ENCODE measurements around the gene LAMC1.

Gene LAMC1

DNA sequence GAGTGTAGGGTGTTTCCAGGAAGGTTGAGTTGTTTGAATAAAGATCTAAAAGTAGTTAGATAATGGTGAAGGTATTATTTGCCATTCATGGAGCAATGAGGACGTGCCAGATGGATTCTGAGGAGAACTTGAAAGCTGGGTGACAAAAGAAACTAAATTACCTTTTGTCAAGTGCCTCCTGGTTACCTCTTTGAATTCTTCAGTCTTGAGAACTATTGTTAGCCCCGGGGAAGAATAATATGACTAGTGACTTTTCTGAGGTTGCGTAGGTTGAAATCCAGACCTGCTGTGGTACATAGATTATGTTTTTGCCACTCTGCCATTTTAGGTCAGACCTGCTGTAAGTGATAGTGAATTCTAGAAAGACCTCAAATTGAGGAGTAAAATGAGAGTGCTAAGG is 11.5 kb downstream of the LAMC1 start:
- Mint-ChIP-seq H3K4me1 (peaks cover 58% of the 10 kb centered on the region), H3K27me3 (ENCODE audit: low read depth, poor library complexity) (no peaks in the 10 kb centered on the region), H3K27ac (peak overlapping the region; percentile 60), H3K4me3 (no peak overlapping the region), H3K36me3 (ENCODE audit: low read depth) (peaks cover 40% of the 10 kb centered on the region), H3K9me3 (no peaks in the 10 kb centered on the region)
- no peak for DNase-seq
- no peak for TF ChIP-seq CTCF (IDR thresholded peaks at IDR 0.05)

DNA sequence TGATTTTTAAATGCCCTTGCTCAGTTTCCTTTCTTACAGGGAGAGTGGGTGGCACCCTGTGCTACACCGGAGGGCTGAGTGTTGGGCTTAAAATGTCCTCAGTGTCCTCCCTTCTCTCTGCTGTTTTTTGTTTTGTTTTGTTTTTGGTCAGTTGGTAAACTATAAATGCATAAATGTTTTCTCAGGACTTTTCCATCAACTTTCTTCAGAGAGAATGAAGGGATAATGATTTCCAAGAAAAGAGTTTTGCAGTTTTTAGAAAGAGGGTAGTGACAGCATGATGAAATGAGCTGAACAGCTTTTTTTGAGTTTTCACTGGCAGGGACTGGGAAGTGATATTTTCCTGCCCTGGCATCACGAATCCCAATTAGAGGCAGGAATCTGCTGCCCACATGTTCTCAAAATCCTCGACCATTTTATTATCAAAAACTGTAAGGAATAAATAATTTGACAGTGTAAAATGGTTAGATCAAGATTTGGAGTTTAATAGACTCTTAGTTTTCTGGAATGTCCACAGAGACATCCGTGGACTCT is 15.2 kb downstream of the LAMC1 start:
- no peak overlapping the region for H3K27ac Mint-ChIP-seq
- peaks cover 76% of the 10 kb centered on the region for H3K4me1 Mint-ChIP-seq
- peaks cover 34% of the 10 kb centered on the region for H3K36me3 Mint-ChIP-seq (ENCODE audit: low read depth)
- DNase-seq, result no peak
- peak overlapping the region; percentile 16 for H3K4me3 Mint-ChIP-seq
- no peak for TF ChIP-seq CTCF (IDR thresholded peaks at IDR 0.05)
- no peaks in the 10 kb centered on the region for H3K27me3 Mint-ChIP-seq (ENCODE audit: low read depth, poor library complexity)
- no peaks in the 10 kb centered on the region for H3K9me3 Mint-ChIP-seq

GRCh38 chr1:183038913-183039312 is 15.7 kb downstream of the LAMC1 start:
- Mint-ChIP-seq H3K27ac (no peak overlapping the region), H3K9me3 (no peaks in the 10 kb centered on the region), H3K4me3 (peak overlapping the region; percentile 17), H3K36me3 (ENCODE audit: low read depth) (peaks cover 30% of the 10 kb centered on the region), H3K4me1 (peaks cover 80% of the 10 kb centered on the region), H3K27me3 (ENCODE audit: low read depth, poor library complexity) (no peaks in the 10 kb centered on the region)
- no peak for DNase-seq
- TF ChIP-seq CTCF (IDR thresholded peaks at IDR 0.05), result no peak

DNA sequence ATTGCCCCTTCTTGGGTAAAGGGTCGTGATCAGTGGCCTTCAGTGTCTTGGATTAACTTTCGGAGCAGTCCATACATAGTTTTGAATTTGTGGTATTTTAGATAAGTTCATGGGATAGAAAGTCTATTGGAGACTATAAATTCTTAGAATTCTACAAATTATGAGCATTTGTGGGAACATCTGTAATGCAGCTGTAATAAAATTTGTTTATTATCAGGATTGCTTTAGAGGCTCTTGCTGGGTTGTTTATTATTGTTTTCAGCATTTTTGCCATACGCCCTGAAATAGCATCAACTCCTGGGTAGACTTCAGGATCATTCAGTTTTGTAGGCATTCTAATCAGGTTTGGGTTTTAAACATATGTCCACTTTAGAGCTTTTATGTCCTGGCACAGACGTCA is 16.1 kb downstream of the LAMC1 start:
- Mint-ChIP-seq H3K9me3 (no peaks in the 10 kb centered on the region), H3K4me3 (peak overlapping the region; percentile 17), H3K4me1 (peaks cover 84% of the 10 kb centered on the region), H3K27ac (no peak overlapping the region), H3K36me3 (ENCODE audit: low read depth) (peaks cover 27% of the 10 kb centered on the region), H3K27me3 (ENCODE audit: low read depth, poor library complexity) (no peaks in the 10 kb centered on the region)
- no peak for TF ChIP-seq CTCF (IDR thresholded peaks at IDR 0.05)
- no peak for DNase-seq

DNA sequence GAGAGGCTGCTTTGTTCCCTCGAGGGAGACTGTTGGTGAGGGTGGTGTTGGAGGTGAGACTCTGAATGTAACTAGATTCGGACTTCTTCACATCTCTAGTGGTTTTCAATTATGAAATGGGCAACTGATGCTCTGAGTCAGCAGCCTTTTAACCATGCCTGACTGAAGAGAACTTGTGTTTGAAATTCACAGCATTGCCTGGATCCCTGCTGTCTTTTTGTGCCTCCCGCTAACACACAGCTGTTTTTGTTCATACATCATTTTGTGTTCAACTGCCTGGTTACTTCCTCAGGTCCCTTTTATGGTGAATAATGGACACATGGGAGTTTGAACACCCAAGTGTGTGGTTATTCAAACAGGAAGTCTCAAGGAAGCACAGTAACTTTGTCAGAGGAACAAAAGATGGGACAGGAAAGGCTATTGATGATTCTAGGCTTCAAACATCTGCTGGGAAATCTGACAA is 16.8 kb downstream of the LAMC1 start:
- peak overlapping the region; percentile 41 for H3K4me3 Mint-ChIP-seq
- peaks cover 85% of the 10 kb centered on the region for H3K4me1 Mint-ChIP-seq
- no peaks in the 10 kb centered on the region for H3K9me3 Mint-ChIP-seq
- TF ChIP-seq CTCF (IDR thresholded peaks at IDR 0.05), result no peak
- no peak for DNase-seq
- no peaks in the 10 kb centered on the region for H3K27me3 Mint-ChIP-seq (ENCODE audit: low read depth, poor library complexity)
- H3K36me3 Mint-ChIP-seq (ENCODE audit: low read depth), result peaks cover 20% of the 10 kb centered on the region
- H3K27ac Mint-ChIP-seq, result peak overlapping the region; percentile 87

GRCh38 chr1:183040547-183040971 is 17.3 kb downstream of the LAMC1 start:
- Mint-ChIP-seq H3K9me3 (no peaks in the 10 kb centered on the region), H3K27me3 (ENCODE audit: low read depth, poor library complexity) (no peaks in the 10 kb centered on the region), H3K27ac (peak overlapping the region; percentile 87), H3K4me3 (no peak overlapping the region), H3K36me3 (ENCODE audit: low read depth) (peaks cover 16% of the 10 kb centered on the region), H3K4me1 (peaks cover 81% of the 10 kb centered on the region)
- no peak for DNase-seq
- TF ChIP-seq CTCF (IDR thresholded peaks at IDR 0.05), result no peak

Measured in nephron progenitor cell (in vitro differentiated cells).